ENCODE results near the gene CNOT2.
"Not testable (repeated sequence)": the region's sequence is repeated elsewhere in the genome, so short reads cannot be mapped to it uniquely, and the experiment has no call there.

Gene CNOT2

DNA sequence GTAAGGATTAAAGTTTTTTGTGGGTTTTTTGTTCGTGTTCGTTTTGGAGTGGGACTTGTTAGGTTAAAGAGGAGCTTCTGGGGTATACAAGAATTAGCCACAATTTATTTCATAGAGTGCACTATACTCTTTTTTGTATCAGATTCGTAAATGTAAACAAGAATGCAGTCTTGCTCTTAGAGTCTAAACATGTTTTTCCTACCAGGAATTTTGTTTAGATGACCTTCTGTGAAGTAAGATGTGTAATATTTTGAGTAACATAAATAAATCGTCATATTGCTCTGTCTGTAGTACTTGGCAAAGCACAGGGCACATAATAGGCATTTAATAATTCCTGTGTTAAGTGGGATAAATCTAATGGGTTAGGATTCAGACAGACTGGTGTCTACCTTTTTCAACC lies 9.6 kb downstream of the CNOT2 start:
- no peak for FAIRE-seq

DNA sequence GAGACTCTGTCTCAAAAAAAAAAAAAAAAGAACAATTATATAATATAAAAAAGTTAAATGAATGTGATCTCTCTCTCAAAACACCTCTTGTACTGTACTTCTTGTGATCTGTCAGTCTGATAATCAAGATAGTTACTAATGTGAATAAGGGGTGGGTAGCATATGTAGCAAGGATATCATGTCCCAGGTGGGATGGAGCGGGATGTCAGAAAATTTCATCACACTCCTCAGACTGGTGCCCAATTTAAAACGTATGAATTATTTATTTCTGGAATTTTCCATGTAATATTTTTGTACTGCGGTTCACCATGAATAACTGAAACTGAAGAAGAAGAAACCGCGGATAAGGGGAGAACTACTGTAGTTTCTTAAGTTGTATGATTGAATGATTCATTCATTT lies 11.0 kb downstream of the CNOT2 start:
- no peak for FAIRE-seq

DNA sequence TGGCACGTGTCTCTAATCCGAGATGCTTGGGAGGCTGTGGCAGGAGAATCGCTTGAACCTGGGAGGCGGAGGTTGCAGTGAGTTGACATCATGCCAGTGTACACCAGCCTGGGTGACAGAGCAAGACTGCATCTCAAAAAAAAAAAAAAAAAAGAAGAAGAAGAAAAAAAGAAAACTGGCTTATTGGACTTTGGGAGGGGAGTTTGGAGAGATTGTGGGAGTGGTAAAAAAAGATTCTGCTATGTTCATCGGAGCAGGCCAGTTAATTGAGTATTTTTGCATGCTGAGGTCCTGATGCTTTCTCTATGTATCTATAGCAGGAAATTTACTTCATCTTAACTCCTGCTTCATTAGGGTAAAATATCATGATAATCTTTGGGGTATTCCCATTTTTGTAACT lies 11.6 kb downstream of the CNOT2 start:
- no peak for FAIRE-seq

DNA sequence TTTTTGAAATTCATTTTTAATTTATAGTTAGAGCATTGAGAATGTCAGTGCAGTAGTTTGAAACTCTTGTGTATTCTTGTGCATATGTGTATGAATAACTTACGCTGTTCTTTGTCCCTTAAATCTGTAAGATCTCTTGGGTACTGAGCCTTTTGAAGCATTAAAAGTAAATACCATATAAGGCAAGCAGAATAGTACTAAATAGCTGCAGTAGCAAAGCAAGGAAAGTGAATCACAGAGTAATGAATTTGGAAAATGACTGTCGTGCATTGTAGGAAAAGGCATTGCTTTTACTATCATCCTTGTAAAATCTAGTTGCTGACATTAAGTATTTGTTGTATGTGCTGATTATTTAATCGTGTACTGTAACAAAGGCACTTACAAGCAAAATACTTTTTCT lies 12.1 kb downstream of the CNOT2 start:
- FAIRE-seq = no peak

DNA sequence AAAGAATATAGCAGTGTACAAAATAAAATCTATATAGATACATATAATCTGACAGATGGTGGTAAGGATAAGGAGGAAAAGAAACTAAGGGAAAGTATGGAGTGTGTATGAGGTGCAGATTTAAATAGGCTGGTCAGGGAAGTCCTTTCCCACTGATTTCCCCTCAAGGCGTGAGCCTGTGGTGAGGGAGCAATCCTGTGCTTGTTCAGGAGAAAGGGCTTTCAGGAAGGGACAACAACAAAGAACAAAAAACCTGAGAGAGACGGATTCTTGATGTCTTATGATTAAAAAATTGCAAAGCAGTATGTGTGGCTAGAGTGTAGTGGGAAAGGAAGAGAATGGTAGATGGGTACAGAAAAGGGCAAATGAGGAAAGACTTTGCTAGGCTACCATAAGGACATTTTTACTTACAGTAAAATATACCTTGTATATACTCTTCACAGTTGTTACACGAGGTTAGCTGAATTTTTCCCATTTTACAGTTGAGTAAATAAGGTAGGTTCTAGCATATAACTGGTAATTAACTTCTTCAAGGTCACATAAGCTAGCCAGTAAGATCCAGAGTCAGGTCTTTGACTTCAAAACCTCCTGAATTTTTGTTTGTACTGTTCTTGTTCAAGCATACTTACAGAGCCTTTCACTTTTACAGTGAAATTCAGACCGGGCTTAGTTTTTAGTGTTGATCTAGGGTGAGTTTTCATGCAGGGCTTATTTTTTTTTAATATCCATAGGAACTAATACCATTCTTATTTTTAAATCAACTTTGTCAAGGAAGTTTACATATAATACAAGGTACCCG lies 15.6 kb downstream of the CNOT2 start:
- FAIRE-seq = no peak

DNA sequence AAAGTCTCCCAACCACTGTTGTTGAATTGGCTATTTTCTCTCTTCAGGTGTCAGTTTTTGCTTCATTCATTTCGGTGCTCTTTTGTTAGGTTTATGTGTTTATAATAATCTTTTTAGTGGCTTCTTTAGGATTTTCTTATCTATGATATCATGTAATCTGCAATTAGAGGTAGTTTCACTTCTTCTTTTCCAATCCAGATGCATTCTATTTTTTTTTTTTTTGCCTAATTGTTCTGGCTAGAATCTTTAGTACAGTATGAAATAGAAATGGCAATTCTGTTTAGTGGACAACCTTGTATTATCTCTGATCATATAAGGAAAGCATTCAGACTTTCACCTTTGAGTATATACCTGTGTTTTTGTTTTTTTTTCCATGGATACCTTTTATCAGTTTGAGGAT lies 17.4 kb downstream of the CNOT2 start:
- FAIRE-seq = no peak

DNA sequence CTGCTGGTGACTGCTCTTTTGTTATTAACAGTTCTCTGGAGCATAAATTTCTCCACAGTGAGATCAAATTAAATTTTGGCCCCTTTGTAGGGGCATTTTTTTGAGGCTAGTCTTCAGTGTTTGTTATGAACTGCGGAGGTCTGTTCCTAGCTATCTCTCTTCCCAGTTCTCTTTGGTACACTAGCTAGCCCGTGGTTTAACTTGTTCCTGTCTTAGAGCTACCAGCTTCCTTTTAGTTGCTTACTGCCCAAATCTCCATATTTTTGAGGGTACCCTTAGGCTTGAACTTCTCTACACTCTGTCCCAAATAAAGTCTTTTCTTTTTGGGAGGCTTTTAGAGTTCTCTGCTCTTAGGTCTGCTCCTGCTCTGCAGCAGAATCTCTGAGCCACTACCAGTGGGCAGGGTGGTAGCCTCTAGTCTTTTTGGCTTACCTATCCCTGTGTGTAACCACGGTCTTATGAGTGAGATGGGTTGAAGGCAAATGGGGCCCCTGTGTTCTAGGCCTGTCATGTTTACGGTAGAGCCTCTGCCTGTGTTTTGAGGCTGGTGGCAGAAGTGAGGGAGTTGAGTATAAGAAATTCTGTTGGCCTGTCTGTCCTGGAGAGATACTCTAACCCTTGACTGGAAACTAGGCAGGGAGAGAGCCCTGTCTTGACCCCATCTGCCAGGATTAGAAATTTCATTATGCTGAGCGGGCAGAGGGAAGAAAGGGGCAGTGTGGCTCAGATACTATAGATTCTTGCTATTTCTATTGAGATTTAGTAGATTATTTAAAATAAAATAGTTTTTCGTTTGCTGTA lies 21.0 kb downstream of the CNOT2 start:
- no peak for FAIRE-seq

DNA sequence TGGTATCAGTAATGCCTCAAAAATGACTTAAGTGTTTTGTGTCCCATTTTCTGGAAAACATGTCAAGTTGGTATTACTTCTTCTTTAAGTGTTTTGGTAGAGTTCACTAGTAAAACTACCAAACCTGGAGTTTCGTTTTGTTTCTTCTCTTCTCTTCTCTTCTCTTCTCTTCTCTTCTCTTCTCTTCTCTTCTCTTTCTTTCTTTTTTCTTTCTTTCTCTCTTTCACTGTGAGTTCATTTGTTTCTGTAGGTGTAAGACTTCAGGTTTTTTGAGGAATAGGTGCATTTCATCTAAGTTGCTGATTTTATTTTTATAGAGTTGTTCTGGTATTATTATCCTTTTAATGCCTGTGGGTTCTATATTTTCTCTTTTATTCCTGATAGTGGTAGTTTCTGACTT lies 21.9 kb downstream of the CNOT2 start:
- no peak for FAIRE-seq

DNA sequence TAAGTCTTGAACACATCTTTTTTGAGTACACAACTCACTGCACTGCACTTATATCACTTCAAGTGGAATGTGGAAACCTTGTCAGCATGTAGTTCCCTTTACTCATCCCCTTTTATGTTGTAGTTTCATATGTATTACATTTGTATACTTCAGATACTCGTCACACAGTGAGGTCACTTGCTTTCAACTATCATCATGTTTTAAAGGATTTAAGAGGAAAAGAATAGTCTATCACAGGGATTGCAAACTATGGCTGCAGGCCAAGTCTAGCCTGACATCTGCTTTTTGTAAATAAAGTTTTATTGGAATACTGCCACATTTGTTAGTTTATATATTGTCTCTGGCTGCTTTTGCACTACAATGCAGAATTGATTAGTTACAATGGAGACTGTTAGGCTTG lies 24.3 kb downstream of the CNOT2 start:
- no peak for FAIRE-seq

DNA sequence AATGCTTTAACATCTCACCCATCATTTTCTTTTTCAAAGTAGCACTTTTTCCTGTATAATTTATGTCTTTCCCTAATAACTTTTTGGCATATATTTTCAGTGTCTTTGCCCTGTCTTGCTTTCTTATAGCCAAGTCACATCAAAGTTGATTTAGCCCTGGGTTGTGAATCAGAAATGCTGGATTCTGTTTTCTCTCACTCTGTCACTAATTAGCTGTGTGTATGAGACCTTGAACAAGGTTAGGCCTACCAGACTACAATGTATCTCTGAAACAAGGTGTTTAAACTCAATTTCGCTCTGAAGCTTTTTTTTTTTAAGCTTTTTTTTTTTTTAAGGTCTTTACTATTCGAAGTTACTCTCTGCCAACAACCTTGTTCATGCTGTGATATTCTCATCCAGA lies 25.7 kb downstream of the CNOT2 start:
- FAIRE-seq = no peak

DNA sequence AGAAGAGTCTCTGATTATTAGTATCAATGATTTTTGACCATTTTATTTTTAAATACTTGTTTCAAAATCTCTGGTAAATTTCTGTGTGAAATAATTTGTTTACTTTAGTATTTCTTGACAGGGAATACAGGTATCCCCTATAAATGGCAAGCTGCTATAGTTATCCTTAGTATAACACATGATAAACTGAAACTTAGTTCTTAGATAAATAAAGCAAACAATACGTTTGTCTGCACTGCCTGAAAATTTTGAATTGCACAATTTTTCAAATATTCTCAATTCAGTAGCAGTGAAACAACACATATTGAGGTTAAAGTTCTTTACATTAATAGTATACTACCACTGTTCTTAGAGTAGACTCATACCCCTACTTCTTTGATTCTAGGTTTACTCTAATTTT lies 26.9 kb downstream of the CNOT2 start:
- no peak for FAIRE-seq

DNA sequence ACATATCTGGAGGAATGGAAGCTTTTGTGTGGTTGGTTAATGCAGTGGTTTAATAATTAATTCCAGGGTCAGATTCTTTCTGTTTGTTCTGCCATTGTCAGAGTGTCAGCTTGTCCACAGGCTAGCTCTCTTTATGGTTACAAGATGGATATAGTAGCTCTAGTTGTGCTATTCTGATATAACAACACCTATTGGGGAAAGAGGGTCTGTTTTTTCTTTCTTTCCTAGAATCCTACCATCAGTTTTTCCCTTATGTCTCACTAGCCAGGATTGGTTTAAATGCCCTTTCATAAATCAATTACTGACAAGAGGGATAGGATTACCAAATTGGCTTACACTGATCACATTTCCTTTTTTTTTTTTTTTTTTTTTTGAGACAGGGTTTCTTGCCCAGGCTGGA lies 27.8 kb downstream of the CNOT2 start:
- FAIRE-seq = no peak

DNA sequence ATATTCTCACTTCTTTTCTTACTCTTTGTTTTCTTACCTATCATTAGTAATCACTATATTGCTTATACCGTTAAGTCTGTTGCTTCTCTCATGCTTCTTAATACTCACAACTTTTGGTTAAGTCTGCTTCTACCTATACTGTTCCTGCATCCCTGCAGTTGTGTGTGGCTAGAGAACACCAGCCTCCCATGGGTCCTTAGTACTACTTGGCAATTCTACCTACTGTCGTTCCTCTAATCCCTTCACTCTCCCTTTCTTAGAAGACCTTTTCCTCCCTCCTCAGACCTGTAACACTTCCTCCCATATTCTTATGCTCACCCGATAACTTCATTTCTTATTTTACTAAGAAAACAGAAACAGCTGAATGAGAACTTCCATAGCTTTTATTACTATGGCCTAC lies 29.3 kb downstream of the CNOT2 start:
- FAIRE-seq = no peak

DNA sequence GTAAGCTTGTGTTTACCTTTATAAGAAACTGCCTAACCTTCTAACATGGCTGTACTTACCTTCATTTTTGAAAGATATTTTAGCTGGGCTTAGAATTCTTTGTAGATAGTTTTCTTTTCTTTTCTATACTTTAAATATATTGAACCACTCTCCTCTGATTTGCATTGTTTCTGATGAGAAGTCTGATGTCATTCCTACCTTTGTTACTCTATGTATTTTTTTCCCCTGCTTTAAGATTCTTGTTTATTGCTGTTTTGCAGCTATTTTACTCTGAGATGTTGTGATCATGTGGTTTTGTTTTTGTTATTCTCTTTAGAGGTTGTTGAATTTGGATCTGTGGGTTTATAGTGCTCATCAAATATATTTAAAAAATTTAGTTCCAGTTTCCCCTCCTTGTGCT lies 31.8 kb downstream of the CNOT2 start:
- no peak for FAIRE-seq

DNA sequence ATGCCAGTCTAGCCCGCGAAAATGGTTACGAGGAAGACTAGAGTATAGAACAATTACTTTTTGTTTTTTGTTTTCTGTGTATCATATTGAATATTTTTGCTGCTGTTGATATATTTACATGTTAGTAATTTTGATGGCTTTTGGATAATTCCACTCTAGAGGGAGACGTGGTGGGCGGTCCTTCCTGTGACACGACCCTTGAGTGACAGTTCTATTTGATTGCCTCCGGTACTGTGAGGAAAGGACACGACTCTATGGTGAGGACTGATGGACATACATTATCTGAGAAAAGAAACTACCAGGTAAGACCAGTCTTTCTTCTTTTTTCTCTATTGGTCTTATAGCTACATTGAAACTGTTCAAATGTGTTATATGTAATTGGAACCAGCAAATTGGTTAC lies 34.7 kb downstream of the CNOT2 start:
- no peak for FAIRE-seq

DNA sequence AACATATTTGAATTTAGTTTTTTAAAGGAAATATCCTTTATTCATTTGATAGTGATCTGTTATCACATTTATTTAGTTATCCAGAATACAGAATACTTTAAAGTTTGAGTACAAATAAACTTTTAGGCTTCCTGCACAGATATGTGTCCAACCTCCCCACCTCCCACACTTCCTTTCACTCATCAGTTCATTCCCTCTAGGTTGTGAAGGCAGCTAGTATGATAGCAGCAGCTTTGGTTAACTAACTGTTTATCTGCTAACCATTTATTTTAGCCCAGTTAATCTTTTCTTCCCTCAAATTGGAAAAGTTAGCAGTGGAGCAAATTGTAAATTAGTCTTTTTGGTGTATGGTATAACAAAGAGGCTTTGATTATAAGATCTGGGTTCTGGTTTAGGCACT lies 35.7 kb downstream of the CNOT2 start:
- no peak for FAIRE-seq

DNA sequence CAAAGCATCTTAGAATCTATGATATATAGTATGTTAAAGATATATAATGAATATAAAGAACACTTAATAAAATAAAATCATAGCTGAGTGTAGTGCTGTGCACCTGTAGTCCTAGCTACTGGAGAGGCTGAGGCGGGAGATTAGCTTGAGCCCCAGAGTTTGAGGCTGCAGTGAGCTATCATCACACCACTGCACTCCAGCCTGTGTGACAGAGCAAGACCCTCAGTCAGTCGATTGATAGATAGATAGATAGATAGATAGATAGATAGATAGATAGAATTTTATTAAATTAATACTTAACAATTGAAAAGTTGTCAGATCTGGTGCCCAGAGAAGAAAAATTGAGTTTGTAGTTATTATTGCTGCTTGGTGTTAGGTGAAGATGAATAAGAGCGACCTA lies 40.0 kb downstream of the CNOT2 start:
- no peak for FAIRE-seq

DNA sequence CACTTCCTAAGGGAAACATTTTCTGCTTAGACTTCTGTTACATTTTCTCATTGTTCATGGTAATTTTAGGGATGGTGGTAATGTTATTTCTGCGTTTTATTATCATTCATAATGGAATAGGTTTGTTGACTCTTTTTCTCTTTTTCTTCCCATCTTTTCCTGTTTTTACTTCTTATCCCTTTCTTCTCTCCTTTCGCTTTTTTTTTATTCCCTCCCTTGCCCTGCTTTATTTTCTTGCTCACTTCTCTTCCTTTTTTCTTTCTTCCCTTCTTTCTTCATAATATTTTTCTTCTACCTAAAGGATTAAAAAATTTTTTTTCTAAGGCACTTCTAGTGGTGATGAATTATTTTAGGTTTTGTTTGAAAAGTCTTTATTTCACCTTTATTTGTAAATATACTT lies 45.6 kb downstream of the CNOT2 start:
- FAIRE-seq = no peak

DNA sequence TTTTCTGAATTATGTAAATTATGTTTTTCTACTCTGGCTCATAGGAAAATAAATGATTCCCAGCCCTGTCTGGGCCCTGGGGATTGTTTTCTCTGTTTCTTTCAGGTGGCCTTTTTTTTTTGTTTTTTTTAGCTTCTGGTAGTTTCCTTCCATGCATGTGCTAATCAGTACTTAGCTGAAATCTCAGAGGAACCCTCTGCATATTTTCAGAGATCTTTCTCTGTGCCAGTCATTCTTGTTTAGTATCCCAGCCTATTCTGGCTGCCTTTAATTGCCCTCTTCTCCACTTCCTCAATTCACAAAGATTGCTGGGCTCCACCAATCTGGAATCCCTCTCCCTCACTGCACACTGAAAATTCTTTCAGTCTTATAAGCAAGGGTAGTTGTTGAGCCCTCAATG lies 46.9 kb downstream of the CNOT2 start:
- no peak for FAIRE-seq

DNA sequence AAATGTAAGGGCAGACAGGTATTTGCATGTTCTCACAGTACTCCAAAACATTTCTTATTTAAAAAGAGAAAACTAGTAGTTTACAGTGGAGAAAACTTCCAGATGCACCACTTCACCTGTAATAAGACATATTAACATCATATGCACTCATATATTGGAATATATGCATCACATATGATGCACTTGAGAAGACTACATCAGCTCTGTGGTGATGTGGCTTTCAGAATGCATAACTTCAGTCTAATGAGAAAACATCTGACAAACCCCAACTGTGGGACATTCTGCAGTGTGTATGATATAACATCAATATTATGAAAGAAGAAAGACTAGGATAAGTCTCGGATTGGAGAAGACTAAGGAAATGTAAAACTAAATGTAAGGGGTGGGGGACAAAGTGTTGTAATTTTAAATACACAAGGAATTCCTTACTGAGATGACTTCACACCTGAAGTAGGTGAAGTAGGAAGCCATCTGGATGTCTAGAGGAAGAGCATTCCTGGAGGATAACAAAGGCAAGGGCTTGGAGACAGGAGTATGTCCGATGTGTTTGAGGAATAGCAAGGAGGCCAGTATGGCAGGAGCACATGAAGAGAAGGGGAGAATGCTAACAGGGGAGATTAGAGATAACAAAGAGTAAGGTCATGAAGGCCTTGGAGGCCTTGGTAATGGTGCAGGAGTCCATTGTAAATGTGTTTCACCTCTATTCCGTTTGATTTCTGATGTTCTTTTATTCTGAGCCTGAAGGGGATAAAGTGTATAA lies 49.0 kb downstream of the CNOT2 start:
- FAIRE-seq = no peak

DNA sequence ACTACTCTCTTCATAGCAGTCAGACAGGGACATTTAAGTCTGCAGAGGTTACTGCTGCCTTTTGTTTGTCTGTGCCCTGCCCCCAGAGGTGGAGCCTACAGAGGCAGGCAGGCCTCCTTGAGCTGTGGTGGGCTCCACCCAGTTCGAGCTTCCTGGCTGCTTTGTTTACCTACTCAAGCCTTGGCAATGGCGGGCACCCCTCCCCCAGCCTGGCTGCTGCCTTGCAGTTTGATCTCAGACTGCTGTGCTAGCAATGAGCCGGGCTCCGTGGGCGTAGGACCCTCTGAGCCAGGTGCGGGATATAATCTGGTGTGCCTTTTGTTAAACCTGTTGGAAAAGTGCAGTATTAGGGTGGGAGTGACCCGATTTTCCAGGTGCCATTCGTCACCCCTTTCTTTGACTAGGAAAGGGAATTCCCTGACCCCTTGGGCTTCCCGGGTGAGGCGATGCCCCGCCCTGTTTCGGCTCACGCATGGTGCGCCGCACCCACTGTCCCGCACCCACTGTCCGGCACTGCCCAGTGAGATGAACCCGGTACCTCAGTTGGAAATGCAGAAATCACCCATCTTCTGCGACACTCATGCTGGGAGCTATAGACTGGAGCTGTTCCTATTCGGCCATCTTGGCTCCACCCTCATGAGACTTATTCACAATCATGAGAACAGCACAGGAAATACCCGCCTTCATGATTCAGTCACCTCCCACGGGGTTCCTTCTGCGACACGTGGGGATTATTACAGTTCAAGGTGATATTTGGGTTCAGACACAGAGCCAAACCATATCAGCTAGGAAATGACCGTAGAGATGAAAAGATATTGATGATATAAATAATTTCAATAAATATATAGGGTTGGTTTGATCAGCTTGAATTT lies 61.7 kb downstream of the CNOT2 start:
- not testable (repeated sequence) for FAIRE-seq

DNA sequence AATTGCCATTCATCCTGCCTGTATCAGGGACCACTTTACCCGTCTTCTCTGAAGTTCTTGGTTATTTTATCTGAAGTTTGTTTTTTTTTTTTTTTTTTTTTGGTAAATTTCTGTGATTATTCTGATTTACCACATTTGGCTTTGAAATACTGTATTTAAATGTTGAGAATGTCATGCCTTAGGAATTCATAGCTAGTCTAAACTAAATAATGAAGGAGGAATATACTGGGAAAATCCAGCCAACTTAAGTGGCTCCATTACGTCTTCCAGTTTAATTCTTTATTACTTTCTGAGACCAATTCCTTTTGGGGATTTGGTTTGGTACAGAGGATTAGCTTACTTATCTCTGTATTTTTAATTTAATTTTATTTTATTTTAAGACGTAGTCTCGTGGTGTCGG lies 62.6 kb downstream of the CNOT2 start:
- no peak for FAIRE-seq

DNA sequence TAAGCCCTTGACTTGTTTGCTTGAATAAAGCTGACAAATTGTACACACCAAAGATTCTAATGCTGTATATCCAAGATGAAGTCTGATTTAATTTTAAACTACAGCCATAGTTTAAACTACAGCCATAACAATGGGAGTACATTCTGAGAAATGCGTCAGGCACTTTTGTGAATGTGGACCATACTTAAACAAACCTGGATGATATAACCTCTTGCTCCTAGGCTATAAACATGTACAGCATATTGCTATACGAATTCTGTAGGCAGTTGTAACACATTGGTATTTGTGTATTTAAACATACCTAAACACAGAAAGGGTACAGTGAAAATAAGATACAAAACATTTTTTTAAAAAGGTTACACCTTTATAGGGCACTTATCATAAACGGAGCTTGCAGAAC lies 63.4 kb downstream of the CNOT2 start:
- FAIRE-seq = no peak
